Measurements from ENCODE around the gene CLIC5. TPM values are rescaled to one million over a fixed set of nuclear protein-coding genes. Genes with fewer than 3 reads are reported as not detected.
A peak's percentile ranks its signal among the peaks of the same experiment; 100 is the strongest.

Gene CLIC5
- not detected for polyA plus RNA-seq (2013, experiment 1 of 2; ENCODE audit: insufficient read length)
- not detected for polyA plus RNA-seq (2013, experiment 2 of 2; ENCODE audit: insufficient read length)

GRCh38 chr6:46015119-46015968 lies at the start of gene CLIC5:
Gene CLIC5, minus strand, starts transcription at chr6:46015860. Its CDS starts 318 bp downstream, at chr6:46015542.
- no peak for DNase-seq

- no peak for DNase-seq
Observed at GRCh38 chr6:46062991-46063390, 47.3 kb upstream of the CLIC5 start.

- no peak for DNase-seq
Observed at GRCh38 chr6:46062312-46062711, 46.7 kb upstream of the CLIC5 start.

GRCh38 chr6:46061497-46061896 lies 45.8 kb upstream of the CLIC5 start:
- DNase-seq: no peak

GRCh38 chr6:46059608-46060007 lies 43.9 kb upstream of the CLIC5 start:
- no peak for DNase-seq

- no peak for DNase-seq
Observed at GRCh38 chr6:46058951-46059350, 43.3 kb upstream of the CLIC5 start.

- DNase-seq: no peak
Observed at GRCh38 chr6:46057792-46058191, 42.1 kb upstream of the CLIC5 start.

- no peak for DNase-seq
Observed at GRCh38 chr6:46056906-46057529, 41.4 kb upstream of the CLIC5 start.

GRCh38 chr6:46054516-46054915 lies 38.9 kb upstream of the CLIC5 start:
- no peak for DNase-seq

GRCh38 chr6:46053039-46053933 lies 37.6 kb upstream of the CLIC5 start:
- no peak for DNase-seq

- no peak for DNase-seq
Observed at GRCh38 chr6:46052479-46052878, 36.8 kb upstream of the CLIC5 start.

- DNase-seq: no peak
Observed at GRCh38 chr6:46051962-46052361, 36.3 kb upstream of the CLIC5 start.

GRCh38 chr6:46050845-46051405 lies 35.3 kb upstream of the CLIC5 start:
- no peak for DNase-seq

- no peak for DNase-seq
Observed at GRCh38 chr6:46048646-46049297, 33.1 kb upstream of the CLIC5 start.

- no peak for DNase-seq
Observed at GRCh38 chr6:46046558-46047174, 31.0 kb upstream of the CLIC5 start.

GRCh38 chr6:46044881-46045617 lies 29.4 kb upstream of the CLIC5 start:
- peak; percentile 85 for DNase-seq

GRCh38 chr6:46042355-46042999 lies 26.8 kb upstream of the CLIC5 start:
- peak; percentile 34 for DNase-seq

- DNase-seq: no peak
Observed at GRCh38 chr6:46040288-46040687, 24.6 kb upstream of the CLIC5 start.

- no peak for DNase-seq
Observed at GRCh38 chr6:46039646-46040045, 24.0 kb upstream of the CLIC5 start.

- no peak for DNase-seq
Observed at GRCh38 chr6:46036911-46037310, 21.3 kb upstream of the CLIC5 start.

Data from fibroblast of skin of back (primary cell).